Islet precursor cell (in vitro differentiated cells): Measurements from ENCODE around the gene RCN1.
"Not testable (repeated sequence)": the region's sequence is repeated elsewhere in the genome, so short reads cannot be mapped to it uniquely, and the experiment has no call there.

Experiments used
- DNase-seq: peaks from one replicate; pipeline ENCODE4 v3.0.0-alpha.2; 2018

Gene RCN1

GRCh38 chr11:32080361-32080980 lies 10.4 kb upstream of the RCN1 start:
- no peak for DNase-seq

GRCh38 chr11:32081129-32081641 lies 9.7 kb upstream of the RCN1 start:
- no peak for DNase-seq

- DNase-seq: no peak
These were observed 9.0 kb upstream of the RCN1 start for GRCh38 chr11:32081901-32082300.

- DNase-seq: no peak
These were observed 8.4 kb upstream of the RCN1 start for GRCh38 chr11:32082346-32082986.

- DNase-seq: no peak
These were observed 3.3 kb upstream of the RCN1 start for GRCh38 chr11:32087597-32087996.

GRCh38 chr11:32088117-32088941 lies 2.5 kb upstream of the RCN1 start:
- no peak for DNase-seq

DNA sequence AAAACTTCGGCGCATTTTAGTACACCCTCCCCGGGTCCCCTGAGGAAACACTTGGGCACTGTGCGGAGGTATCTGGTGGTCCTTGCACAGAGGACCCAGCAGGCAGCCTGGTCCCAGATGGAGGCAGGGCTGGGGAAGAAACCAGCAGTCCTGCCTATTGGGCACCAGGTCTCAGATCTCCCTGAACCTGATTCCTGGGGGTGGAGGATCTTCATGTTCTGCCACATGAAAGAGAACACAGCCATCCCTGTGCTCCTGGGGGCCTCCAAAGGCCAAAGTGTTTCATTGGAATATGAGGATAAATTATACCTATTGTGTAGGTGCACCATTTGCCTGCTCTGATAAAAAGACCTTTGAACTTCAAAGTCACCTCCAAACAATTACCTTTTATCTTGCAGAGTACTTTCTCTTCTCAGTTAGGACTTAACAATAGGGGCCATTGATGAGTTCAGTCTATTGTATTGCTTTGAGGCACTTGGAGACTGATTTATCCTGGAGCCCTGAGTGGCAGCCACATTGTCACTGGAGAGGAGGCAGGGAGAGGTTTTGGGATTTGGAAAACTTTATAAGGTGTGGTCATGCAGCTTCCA lies 1.8 kb downstream of the RCN1 start:
- DNase-seq: no peak

DNA sequence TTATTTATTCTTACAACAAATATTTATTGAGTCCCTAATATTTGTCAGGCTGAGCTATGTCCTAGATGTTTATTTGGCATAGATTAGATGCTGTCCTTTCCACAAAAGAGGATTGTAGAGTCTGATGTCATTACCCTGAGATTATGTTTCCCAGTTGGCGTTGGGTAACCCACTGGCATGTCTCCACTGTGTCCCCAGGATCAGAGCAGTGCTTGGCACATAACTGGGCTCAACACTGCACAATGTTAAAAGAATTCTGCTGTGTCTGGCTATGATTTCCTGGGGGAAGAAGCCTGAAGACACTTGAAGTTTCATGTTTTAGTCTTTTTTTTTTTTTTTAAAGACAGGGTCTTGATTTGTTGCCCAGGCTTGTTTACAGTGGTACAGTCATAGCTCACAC lies 4.0 kb downstream of the RCN1 start:
- DNase-seq: no peak

DNA sequence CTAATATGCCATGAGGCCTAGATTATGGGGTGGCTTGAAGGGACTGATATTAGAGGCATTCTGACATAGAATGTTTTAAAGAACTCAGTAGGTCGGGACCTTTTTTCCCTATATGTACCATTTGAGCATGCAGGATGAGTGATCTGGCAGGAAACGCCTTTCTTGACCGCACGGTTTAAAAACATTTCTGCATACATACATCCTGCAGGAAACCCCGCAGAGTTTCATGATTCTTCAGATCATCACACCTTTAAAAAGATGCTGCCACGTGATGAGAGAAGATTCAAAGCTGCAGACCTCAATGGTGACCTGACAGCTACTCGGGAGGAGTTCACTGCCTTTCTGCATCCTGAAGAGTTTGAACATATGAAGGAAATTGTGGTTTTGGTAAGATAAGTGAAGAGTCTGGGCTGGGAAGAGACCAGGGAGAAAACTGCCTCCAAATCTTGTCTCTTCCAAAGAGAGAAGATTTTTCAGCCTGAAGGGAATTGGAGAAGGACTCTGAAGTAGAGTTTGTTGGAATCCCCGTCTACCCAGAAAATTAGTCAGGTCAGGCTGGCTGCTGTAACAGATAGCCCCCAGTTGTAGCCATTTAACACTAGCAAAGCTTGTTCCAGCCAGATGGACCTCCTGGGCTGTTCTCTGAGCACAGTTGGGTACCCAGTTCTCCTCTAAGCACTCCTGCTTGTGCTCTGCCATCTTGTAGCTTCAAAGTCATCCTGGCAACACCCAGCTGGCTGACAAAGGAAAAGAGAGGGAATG lies 7.4 kb downstream of the RCN1 start:
- DNase-seq: no peak

DNA sequence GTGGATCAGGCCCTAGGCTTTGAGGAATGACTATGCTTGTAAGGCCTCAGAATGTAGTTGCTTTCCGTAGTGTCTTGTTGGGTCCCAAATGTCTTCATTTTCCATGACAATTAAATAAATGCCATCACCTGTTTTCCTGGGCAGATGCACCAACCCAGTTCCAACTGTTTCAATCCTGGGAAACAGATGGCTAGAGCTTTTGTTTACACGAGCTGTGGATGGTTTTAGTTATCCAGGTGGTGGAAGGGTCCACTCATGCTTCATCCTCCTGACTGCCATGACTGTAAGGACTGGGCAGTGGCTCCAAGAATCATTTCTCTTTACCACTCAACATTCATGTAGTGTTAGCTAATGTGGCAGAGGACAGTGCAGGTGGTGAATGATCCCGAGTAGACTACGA lies 8.6 kb downstream of the RCN1 start:
- no peak for DNase-seq

GRCh38 chr11:32100495-32100894 lies 9.6 kb downstream of the RCN1 start:
- no peak for DNase-seq

DNA sequence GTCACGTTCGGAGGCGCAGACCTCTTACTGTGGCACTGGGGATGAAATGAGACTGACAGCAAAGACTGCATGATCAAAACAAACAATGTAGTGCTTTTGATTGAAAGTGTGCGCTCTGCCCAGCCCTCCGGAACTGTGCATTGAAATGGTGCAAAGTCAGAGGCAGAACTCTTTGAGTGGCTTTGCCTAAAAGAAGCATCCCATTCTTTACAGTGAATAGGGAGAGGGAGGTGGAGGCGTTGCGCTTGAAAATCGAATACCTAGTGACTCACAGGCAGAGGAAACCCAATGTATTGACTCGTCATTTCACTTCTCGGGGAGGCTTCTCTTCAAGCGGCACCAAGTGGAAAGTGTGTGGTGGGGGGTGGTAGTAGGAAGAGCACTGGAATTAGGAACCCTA lies 10.9 kb downstream of the RCN1 start:
- DNase-seq: no peak

- DNase-seq: not testable (repeated sequence)
These were observed 12.3 kb downstream of the RCN1 start for GRCh38 chr11:32103121-32103719.

DNA sequence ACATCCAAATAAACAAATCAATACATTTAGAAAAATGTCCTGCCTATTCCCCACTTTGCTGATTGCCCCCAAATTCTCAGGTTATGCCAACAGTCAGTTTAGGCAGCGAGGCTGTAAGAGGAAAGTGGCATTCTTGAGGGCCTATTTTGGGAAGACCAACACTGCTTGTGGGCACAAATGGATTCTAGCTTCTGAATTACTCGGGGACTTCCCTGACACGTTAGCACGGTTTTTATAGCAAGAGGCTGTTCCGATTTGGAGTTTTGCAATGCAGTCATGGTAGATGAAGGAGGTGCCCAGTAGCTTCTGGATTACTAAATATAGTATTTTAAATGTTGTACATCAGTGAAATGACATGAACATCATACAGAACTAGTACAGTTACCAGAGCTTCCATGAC lies 13.1 kb downstream of the RCN1 start:
- no peak for DNase-seq

DNA sequence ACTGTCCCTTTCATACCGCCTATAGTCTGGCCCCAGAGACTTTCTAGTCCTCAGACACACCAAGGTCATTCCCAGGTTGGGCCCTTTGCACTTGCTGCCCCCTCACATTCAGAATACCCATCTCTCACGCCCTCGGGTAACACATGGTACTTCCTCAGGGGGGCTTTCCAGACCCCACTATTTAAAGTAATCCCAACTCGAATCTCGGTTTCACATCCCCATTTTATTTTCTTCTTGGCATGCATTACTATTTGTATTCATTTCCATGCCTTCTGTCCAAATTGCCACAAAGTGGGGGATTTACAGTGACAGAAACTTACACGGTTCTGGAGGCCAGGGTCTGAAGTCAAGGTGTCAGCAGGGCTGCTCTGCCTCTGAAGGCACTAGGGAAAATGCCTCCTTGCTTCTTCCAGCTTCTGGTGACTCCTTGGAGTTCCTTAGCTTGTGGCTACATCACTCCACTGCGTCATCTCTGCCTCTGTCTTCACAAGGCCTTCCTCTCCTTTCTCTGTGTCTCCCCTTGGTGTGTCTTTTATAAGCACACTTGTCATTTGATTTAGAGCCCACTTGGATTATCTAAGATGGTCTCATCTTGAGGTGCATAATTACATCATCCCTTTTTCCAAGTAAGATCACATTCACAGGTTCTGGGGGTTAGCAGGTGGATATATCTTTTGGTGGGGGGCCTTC lies 15.1 kb downstream of the RCN1 start:
- no peak for DNase-seq

- DNase-seq: no peak
These were observed 16.8 kb downstream of the RCN1 start for GRCh38 chr11:32107647-32108046.

DNA sequence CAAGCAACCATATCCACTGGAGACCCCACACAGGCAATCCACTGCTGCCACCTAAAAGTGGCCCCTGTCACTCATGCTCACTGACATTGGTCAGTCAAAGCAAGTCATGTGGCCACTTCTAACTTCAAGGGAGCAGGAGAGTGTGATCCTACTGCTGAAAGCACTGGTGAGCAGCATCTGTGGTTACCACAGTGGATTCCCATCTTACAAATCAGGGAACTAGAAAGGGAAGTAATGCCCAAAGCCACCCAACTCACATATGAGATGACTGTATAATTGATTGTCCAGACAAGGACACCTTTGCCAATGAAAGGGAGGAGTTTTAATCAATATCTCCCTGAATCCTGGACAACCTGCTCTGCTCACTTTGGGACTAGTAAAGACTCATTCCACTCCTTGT lies 17.7 kb downstream of the RCN1 start:
- no peak for DNase-seq

DNA sequence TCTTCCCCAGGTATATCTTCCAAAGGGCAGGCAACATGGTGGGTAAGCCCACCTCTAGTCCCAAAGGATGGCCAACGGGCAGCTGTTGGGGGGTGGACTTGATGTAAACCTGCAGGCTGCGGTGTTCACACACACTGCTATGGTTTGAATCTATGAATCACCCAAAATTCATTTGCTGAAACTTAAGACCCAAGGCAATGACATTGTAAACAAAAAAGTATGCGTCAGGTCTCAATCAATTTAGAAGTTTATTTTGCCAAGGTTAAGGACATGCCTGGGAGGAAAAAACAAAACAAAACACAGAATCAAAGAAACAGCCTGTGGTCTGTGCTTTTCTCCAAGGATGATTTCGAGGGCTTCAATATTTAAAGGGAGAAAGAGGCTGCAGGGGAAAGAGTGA lies 18.3 kb downstream of the RCN1 start:
- no peak for DNase-seq

DNA sequence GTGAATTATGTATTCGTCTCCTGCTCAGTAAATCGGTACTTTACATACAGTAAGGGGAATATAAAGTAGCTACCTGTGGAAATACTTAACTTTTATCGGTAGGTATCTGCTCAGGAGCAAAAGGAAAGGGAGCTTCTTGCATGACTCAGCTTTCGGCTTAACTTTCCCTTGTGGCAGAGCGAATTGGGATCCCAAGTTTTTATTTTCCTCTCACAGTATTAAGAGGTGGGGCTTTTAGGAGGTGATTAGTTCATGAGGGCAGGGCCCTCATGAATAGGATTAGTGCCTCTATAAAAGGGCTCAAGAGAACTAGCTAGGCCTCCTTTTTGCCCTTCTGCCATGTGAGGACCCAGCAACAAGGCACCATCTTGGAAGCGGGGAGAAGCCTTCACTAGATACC lies 18.7 kb downstream of the RCN1 start:
- DNase-seq: no peak

DNA sequence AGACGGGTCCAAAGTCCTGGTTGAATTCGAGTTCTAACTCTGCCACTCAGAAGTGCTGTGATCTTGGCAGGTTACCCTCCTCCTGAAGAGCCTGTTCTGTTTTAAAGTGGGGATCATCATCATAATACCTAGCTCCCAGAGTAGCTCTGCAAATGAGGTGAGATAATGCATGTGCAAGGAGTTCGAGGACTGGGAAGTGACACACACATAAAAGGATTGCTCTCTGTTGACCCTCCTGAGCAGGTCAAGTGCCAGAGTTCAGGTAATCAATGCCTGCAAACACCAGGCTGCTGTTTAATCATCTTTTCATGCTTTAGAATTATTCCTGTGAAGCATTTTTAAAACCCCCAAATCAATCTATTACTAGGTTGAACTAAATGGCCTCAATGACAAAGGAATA lies 19.9 kb downstream of the RCN1 start:
- no peak for DNase-seq

DNA sequence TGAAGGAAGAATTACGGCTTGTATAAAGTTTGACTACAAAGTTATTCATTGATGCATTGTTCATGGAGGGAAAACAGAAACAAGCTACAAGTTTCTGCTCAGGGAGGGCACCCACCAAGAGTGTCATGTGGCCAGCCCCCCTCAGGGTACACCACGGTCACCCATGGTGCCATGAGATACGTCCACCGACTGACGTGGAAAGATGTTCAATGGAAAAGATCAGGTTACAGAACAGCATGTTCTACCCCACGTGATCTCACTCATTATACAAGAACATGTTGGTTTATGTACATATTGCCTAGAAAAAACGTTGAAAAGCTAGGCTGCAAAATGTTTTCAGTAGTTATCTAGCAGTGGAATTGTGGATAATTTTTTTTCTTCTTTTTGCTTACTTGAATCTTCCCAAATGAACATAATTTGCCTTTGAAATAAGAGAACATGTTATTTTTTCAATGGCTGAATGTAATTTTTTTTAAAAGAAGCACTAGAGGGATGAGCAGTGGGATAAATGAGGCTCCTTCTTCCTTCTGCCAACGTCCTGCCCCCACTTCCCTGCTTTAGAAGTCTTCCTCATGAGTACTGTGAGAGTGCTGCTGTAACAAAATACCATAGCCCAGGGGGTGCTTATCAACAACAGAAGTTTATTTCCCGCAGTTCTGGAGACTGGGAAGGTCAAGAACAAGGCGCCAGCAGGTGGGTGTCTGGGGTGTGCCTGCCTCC lies 22.5 kb downstream of the RCN1 start:
- DNase-seq: no peak
